ENCODE measurements around the gene DENND5B. TPM values are rescaled to one million over a fixed set of nuclear protein-coding genes. Genes with fewer than 3 reads are reported as not detected.
"Not testable (repeated sequence)": the region's sequence is repeated elsewhere in the genome, so short reads cannot be mapped to it uniquely, and the experiment has no call there.

DENND5B gene
- polyA plus RNA-seq, 2 donors = 0.33 to 0.55 TPM

- Histone ChIP-seq H3K9me3 (ENCODE audit: control insufficient read depth in 2 of 2, insufficient read depth in 1 of 2, low read depth in 1 of 2, low read length in 1 of 2) (no peaks in the 10 kb centered on the region), H3K4me1 (ENCODE audit: control insufficient read depth in 2 of 2, insufficient read depth in 2 of 2, low read length in 1 of 2) (no peaks in the 10 kb centered on the region), H3K36me3 (ENCODE audit: control insufficient read depth in 2 of 2, insufficient read depth in 2 of 2, low read length in 1 of 2) (no peaks in the 10 kb centered on the region), H3K27me3 (ENCODE audit: control insufficient read depth in 1 of 2, insufficient read depth in 2 of 2, low read length in 2 of 2) (no peaks in the 10 kb centered on the region), H3K4me3 (ENCODE audit: low read depth in 1 of 2, low read length in 2 of 2) (no peak overlapping the region), H3K27ac (ENCODE audit: low read depth in 2 of 2, low read length in 1 of 2) (no peak overlapping the region)
- 75 to 83% methylated on average over 2 of the region's 2 CpGs for WGBS, 2 donors
Measured at GRCh38 chr12:31583878-31584277, 7.1 kb downstream of the DENND5B start.

DNA sequence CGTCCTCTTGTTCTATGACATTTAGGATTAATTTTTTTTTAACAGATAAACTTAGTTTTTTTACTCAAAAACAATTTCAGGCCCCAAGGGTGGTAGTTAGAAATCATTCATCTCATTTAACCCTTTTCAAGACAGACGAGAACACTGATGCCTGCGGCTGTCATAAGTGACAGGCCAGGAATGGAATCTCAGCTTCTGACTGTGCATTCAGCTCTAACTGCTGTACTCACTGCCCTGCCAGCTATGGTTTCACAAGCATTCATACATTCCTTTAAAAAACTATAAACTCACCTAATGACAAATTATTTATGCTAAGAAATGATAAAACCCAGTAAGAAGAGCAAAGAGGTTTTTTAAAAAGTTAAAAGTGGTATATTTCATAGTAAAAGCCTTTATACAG, 8.8 kb downstream of the DENND5B start:
- H3K27ac ChIP-seq (ENCODE audit: low read depth in 2 of 2, low read length in 1 of 2) = no peak overlapping the region
- H3K4me3 ChIP-seq (ENCODE audit: low read depth in 1 of 2, low read length in 2 of 2) = no peak overlapping the region
- WGBS, 2 donors = 82 to 92% methylated on average over 3 of the region's 3 CpGs
- H3K4me1 ChIP-seq (ENCODE audit: control insufficient read depth in 2 of 2, insufficient read depth in 2 of 2, low read length in 1 of 2) = no peaks in the 10 kb centered on the region
- H3K36me3 ChIP-seq (ENCODE audit: control insufficient read depth in 2 of 2, insufficient read depth in 2 of 2, low read length in 1 of 2) = no peaks in the 10 kb centered on the region
- H3K9me3 ChIP-seq (ENCODE audit: control insufficient read depth in 2 of 2, insufficient read depth in 1 of 2, low read depth in 1 of 2, low read length in 1 of 2) = no peaks in the 10 kb centered on the region
- no peaks in the 10 kb centered on the region for H3K27me3 ChIP-seq (ENCODE audit: control insufficient read depth in 1 of 2, insufficient read depth in 2 of 2, low read length in 2 of 2)

GRCh38 chr12:31578632-31579031, 12.3 kb downstream of the DENND5B start:
- Histone ChIP-seq H3K4me1 (ENCODE audit: control insufficient read depth in 2 of 2, insufficient read depth in 2 of 2, low read length in 1 of 2) (no peaks in the 10 kb centered on the region), H3K36me3 (ENCODE audit: control insufficient read depth in 2 of 2, insufficient read depth in 2 of 2, low read length in 1 of 2) (no peaks in the 10 kb centered on the region), H3K9me3 (ENCODE audit: control insufficient read depth in 2 of 2, insufficient read depth in 1 of 2, low read depth in 1 of 2, low read length in 1 of 2) (no peaks in the 10 kb centered on the region), H3K4me3 (ENCODE audit: low read depth in 1 of 2, low read length in 2 of 2) (no peak overlapping the region), H3K27me3 (ENCODE audit: control insufficient read depth in 1 of 2, insufficient read depth in 2 of 2, low read length in 2 of 2) (no peaks in the 10 kb centered on the region), H3K27ac (ENCODE audit: low read depth in 2 of 2, low read length in 1 of 2) (no peak overlapping the region)
- 49 to 50% methylated on average over 2 of the region's 2 CpGs for WGBS, 2 donors

- H3K9me3 ChIP-seq (ENCODE audit: control insufficient read depth in 2 of 2, insufficient read depth in 1 of 2, low read depth in 1 of 2, low read length in 1 of 2) = no peaks in the 10 kb centered on the region
- H3K27ac ChIP-seq (ENCODE audit: low read depth in 2 of 2, low read length in 1 of 2) = no peak overlapping the region
- H3K4me1 ChIP-seq (ENCODE audit: control insufficient read depth in 2 of 2, insufficient read depth in 2 of 2, low read length in 1 of 2) = no peaks in the 10 kb centered on the region
- no peaks in the 10 kb centered on the region for H3K36me3 ChIP-seq (ENCODE audit: control insufficient read depth in 2 of 2, insufficient read depth in 2 of 2, low read length in 1 of 2)
- no peaks in the 10 kb centered on the region for H3K27me3 ChIP-seq (ENCODE audit: control insufficient read depth in 1 of 2, insufficient read depth in 2 of 2, low read length in 2 of 2)
- 47 to 48% methylated on average over 2 of the region's 2 CpGs for WGBS, 2 donors
- no peak overlapping the region for H3K4me3 ChIP-seq (ENCODE audit: low read depth in 1 of 2, low read length in 2 of 2)
Measured at GRCh38 chr12:31574803-31575575, 15.9 kb downstream of the DENND5B start.

- H3K4me3 ChIP-seq (ENCODE audit: low read depth in 1 of 2, low read length in 2 of 2); H3K9me3 ChIP-seq (ENCODE audit: control insufficient read depth in 2 of 2, insufficient read depth in 1 of 2, low read depth in 1 of 2, low read length in 1 of 2); H3K4me1 ChIP-seq (ENCODE audit: control insufficient read depth in 2 of 2, insufficient read depth in 2 of 2, low read length in 1 of 2); H3K27me3 ChIP-seq (ENCODE audit: control insufficient read depth in 1 of 2, insufficient read depth in 2 of 2, low read length in 2 of 2); H3K27ac ChIP-seq (ENCODE audit: low read depth in 2 of 2, low read length in 1 of 2); H3K36me3 ChIP-seq (ENCODE audit: control insufficient read depth in 2 of 2, insufficient read depth in 2 of 2, low read length in 1 of 2): not testable (repeated sequence)
- 85 to 94% methylated on average over 7 of the region's 7 CpGs for WGBS, 2 donors
Measured at GRCh38 chr12:31574367-31574766, 16.6 kb downstream of the DENND5B start.

DNA sequence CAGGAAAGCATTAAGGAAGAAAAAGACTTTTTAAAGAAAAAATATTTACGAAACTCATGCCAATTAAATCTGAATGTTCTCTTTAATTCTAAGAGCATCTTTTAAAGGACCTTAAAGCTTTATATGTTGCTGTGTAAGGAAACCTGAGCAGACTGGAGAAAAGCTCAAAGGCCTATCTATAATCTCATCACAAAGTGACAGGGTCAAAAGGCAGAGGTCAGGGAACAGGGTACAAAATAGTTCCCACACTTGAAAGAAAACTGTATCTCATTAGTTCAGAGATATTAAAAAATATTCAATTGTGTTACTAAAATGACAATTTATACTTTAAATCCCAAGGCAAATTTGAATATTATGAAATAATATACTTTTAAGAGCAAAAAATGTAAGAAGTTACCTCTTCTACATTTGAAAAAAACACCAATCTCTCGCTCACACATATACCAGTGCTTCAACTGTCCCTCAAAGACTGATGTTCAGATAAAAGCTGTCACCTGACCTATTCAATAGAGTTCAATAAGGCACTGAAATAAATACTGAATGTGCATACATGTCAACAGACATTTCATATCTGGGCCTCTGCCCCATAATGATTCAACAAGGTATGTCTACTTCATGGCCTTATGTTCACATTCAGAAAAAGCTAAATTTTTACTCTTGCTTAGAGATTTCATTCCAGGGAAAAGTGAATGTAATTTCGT, 17.9 kb downstream of the DENND5B start:
- H3K27me3 ChIP-seq (ENCODE audit: control insufficient read depth in 1 of 2, insufficient read depth in 2 of 2, low read length in 2 of 2) = no peaks in the 10 kb centered on the region
- no peak overlapping the region for H3K27ac ChIP-seq (ENCODE audit: low read depth in 2 of 2, low read length in 1 of 2)
- no peak overlapping the region for H3K4me3 ChIP-seq (ENCODE audit: low read depth in 1 of 2, low read length in 2 of 2)
- H3K36me3 ChIP-seq (ENCODE audit: control insufficient read depth in 2 of 2, insufficient read depth in 2 of 2, low read length in 1 of 2) = no peaks in the 10 kb centered on the region
- 92 to 94% methylated on average over 3 of the region's 3 CpGs for WGBS, 2 donors
- no peaks in the 10 kb centered on the region for H3K4me1 ChIP-seq (ENCODE audit: control insufficient read depth in 2 of 2, insufficient read depth in 2 of 2, low read length in 1 of 2)
- no peaks in the 10 kb centered on the region for H3K9me3 ChIP-seq (ENCODE audit: control insufficient read depth in 2 of 2, insufficient read depth in 1 of 2, low read depth in 1 of 2, low read length in 1 of 2)

DNA sequence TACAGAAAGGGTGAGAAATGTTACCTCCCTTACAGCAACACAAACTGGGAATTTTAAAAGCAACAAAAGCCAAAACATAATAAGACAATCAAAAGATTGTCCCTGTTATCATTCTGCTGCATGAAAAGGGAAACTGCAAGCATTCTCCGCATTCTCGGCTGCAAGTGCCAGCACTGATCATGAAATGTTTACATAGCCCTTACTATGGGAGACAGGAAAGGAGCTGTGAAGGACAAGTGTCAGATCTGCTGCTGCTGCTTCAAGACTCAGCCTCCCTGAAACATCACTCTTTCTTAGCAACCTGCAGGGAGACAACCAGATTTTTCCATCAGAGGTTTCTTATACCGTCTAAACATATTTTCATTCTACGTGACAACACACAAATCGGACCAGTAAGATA, 20.1 kb downstream of the DENND5B start:
- Histone ChIP-seq H3K9me3 (ENCODE audit: control insufficient read depth in 2 of 2, insufficient read depth in 1 of 2, low read depth in 1 of 2, low read length in 1 of 2) (no peaks in the 10 kb centered on the region), H3K4me1 (ENCODE audit: control insufficient read depth in 2 of 2, insufficient read depth in 2 of 2, low read length in 1 of 2) (no peaks in the 10 kb centered on the region), H3K4me3 (ENCODE audit: low read depth in 1 of 2, low read length in 2 of 2) (no peak overlapping the region), H3K36me3 (ENCODE audit: control insufficient read depth in 2 of 2, insufficient read depth in 2 of 2, low read length in 1 of 2) (no peaks in the 10 kb centered on the region), H3K27ac (ENCODE audit: low read depth in 2 of 2, low read length in 1 of 2) (no peak overlapping the region), H3K27me3 (ENCODE audit: control insufficient read depth in 1 of 2, insufficient read depth in 2 of 2, low read length in 2 of 2) (no peaks in the 10 kb centered on the region)
- 66 to 72% methylated on average over 5 of the region's 5 CpGs for WGBS, 2 donors

DNA sequence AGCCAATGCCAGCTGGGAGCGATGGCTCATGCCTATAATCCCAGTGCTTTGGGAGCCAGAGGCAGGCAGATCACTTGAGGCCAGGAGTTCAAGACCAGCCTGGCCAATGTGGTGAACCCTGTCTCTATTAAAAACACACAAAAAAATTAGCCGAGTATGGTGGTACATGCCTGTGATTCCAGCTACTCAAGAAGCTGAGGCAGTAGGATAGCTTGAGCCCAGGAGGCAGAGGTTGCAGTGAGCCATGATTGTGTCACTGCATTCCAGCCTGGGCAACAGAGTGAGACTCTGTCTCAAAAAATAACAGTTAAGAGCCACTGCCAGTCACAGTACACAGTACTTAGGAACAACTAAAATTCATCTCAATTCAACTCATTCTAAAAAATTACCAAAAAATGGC, 21.4 kb downstream of the DENND5B start:
- not testable (repeated sequence) for H3K27ac ChIP-seq (ENCODE audit: low read depth in 2 of 2, low read length in 1 of 2); H3K4me3 ChIP-seq (ENCODE audit: low read depth in 1 of 2, low read length in 2 of 2); H3K9me3 ChIP-seq (ENCODE audit: control insufficient read depth in 2 of 2, insufficient read depth in 1 of 2, low read depth in 1 of 2, low read length in 1 of 2); H3K36me3 ChIP-seq (ENCODE audit: control insufficient read depth in 2 of 2, insufficient read depth in 2 of 2, low read length in 1 of 2); H3K27me3 ChIP-seq (ENCODE audit: control insufficient read depth in 1 of 2, insufficient read depth in 2 of 2, low read length in 2 of 2); H3K4me1 ChIP-seq (ENCODE audit: control insufficient read depth in 2 of 2, insufficient read depth in 2 of 2, low read length in 1 of 2)
- WGBS, 2 donors = 90 to 100% methylated on average over 2 of the region's 2 CpGs

- WGBS, 2 donors = 84 to 92% methylated on average over 3 of the region's 3 CpGs
- Histone ChIP-seq H3K36me3 (ENCODE audit: control insufficient read depth in 2 of 2, insufficient read depth in 2 of 2, low read length in 1 of 2) (no peaks in the 10 kb centered on the region), H3K27me3 (ENCODE audit: control insufficient read depth in 1 of 2, insufficient read depth in 2 of 2, low read length in 2 of 2) (no peaks in the 10 kb centered on the region), H3K27ac (ENCODE audit: low read depth in 2 of 2, low read length in 1 of 2) (no peak overlapping the region), H3K4me3 (ENCODE audit: low read depth in 1 of 2, low read length in 2 of 2) (no peak overlapping the region), H3K9me3 (ENCODE audit: control insufficient read depth in 2 of 2, insufficient read depth in 1 of 2, low read depth in 1 of 2, low read length in 1 of 2) (no peaks in the 10 kb centered on the region), H3K4me1 (ENCODE audit: control insufficient read depth in 2 of 2, insufficient read depth in 2 of 2, low read length in 1 of 2) (no peaks in the 10 kb centered on the region)
Measured at GRCh38 chr12:31568498-31568897, 22.4 kb downstream of the DENND5B start.

DNA sequence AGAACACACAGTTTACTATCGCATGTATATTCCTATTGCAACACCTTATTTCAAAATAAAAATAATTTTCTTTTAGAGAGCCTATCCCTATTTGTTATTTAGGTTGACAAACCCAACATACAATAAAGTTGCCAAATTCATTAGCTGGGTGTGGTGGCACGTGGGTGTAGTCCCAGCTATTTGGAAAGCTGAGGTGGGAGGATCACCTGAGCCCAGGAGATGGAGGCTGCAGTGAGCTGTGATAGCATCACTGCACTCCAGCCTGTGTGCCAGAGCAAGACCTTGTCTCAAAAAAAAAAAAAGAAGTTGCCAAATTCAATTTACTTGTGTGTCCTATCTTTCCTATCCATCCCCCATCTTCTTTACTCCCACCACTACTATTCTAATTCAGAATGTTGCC, 23.9 kb downstream of the DENND5B start:
- no peaks in the 10 kb centered on the region for H3K36me3 ChIP-seq (ENCODE audit: control insufficient read depth in 2 of 2, insufficient read depth in 2 of 2, low read length in 1 of 2)
- 76 to 78% methylated on average over 2 of the region's 2 CpGs for WGBS, 2 donors
- no peaks in the 10 kb centered on the region for H3K9me3 ChIP-seq (ENCODE audit: control insufficient read depth in 2 of 2, insufficient read depth in 1 of 2, low read depth in 1 of 2, low read length in 1 of 2)
- no peak overlapping the region for H3K4me3 ChIP-seq (ENCODE audit: low read depth in 1 of 2, low read length in 2 of 2)
- H3K27me3 ChIP-seq (ENCODE audit: control insufficient read depth in 1 of 2, insufficient read depth in 2 of 2, low read length in 2 of 2) = no peaks in the 10 kb centered on the region
- H3K27ac ChIP-seq (ENCODE audit: low read depth in 2 of 2, low read length in 1 of 2) = no peak overlapping the region
- H3K4me1 ChIP-seq (ENCODE audit: control insufficient read depth in 2 of 2, insufficient read depth in 2 of 2, low read length in 1 of 2) = no peaks in the 10 kb centered on the region

Data from esophagus (tissue), 2 donors.